GM19455 (cell line): Measurements from ENCODE around the gene HOXD3.

Experiments
- ATAC-seq: cut with Tn5 transposase; IDR thresholded peaks from one replicate; pipeline ENCODE4 v1.9.1; 2021; ENCODE audit not compliant: unreplicated experiment

HOXD3 gene

GRCh38 chr2:176202491-176202890 lies 45.4 kb downstream of the HOXD3 start:
- no peak for ATAC-seq

GRCh38 chr2:176205126-176205525 lies 48.0 kb downstream of the HOXD3 start:
- ATAC-seq: no peak

- no peak for ATAC-seq
These were observed 49.0 kb downstream of the HOXD3 start for GRCh38 chr2:176206136-176206535.

- no peak for ATAC-seq
These were observed 49.6 kb downstream of the HOXD3 start for GRCh38 chr2:176206682-176207081.

- no peak for ATAC-seq
These were observed 54.0 kb downstream of the HOXD3 start for GRCh38 chr2:176211110-176211509.

- no peak for ATAC-seq
These were observed 55.2 kb downstream of the HOXD3 start for GRCh38 chr2:176212276-176212675.

- no peak for ATAC-seq
These were observed 56.3 kb downstream of the HOXD3 start for GRCh38 chr2:176213406-176213805.
